SJSA1 (cell line): ENCODE results near the gene CCDC24. TPM values are rescaled to one million over a fixed set of nuclear protein-coding genes. Genes with fewer than 3 reads are reported as not detected.

ENCODE experiments used
- DNase-seq, 2 experiments: peaks; one replicate each; pipeline ENCODE4 v3.0.0-alpha.2; 2015 to 2020; ENCODE audit warnings: low spot score in 2 of 2, low read depth in 1 of 2
- H3K27ac ChIP-seq: fragments of 250-450 bp; sonication (Bioruptor Pico); 2 replicates; pipeline ENCODE4 v1.5.1; 2020; ENCODE audit warnings: mild to moderate bottlenecking, moderate library complexity
- H3K27me3 ChIP-seq: fragments of 250-450 bp; sonication (Bioruptor Pico); replicated peaks from 2 replicates; pipeline ENCODE4 v1.5.1; 2020; ENCODE audit warnings: mild to moderate bottlenecking, moderate library complexity
- H3K36me3 ChIP-seq: fragments of 250-450 bp; sonication (Bioruptor Pico); 2 replicates; pipeline ENCODE4 v1.5.1; 2020; ENCODE audit warnings: mild to moderate bottlenecking
- H3K4me1 ChIP-seq: fragments of 250-450 bp; sonication (Bioruptor Pico); replicated peaks from 2 replicates; pipeline ENCODE4 v1.6.1; 2021; ENCODE audit warnings: mild to moderate bottlenecking
- H3K4me3 ChIP-seq: fragments of 250-450 bp; sonication (Bioruptor Pico); 2 replicates; pipeline ENCODE4 v1.5.1; 2020; ENCODE audit warnings: mild to moderate bottlenecking
- H3K9me3 ChIP-seq: fragments of 250-450 bp; sonication (Bioruptor Pico); replicated peaks from 2 replicates; pipeline ENCODE4 v1.5.1; 2020; ENCODE audit warnings: mild to moderate bottlenecking
- total RNA-seq: library from RNA; depleted of rRNA; stranded (reverse); fragments of >200 nt; shearing (Covaris generic); gene quantifications from 2 replicates; pipeline ENCODE4 v1.2.3, GENCODE V29; 2014

The CCDC24 gene
- total RNA-seq, 1 experiment from 2014 or later, result 4.1 TPM

DNA sequence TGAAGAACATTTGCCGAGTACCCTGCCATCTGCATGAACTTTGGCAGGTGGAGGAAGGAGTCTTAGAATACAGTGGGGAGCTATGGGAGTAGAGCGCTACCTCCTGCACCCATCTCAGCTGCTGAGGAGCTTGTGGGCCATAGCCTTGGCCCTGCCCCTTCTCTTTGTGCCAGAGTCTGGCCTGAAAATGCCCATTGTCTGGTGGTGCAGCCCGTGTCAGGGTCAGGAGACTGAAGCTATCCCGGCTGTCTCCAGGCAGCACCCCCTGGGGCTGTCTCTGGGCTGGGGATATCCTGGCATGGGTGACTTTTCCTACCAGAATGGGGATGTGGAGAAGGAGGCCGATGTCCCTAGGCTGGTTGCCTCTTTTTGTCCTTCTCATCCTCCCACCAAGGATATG, 37.4 kb upstream of the CCDC24 start:
- no peaks in the 10 kb centered on the region for H3K27me3 ChIP-seq
- H3K27ac ChIP-seq, result no peak overlapping the region
- H3K4me1 ChIP-seq, result no peaks in the 10 kb centered on the region
- H3K9me3 ChIP-seq, result no peaks in the 10 kb centered on the region
- H3K4me3 ChIP-seq, result no peak overlapping the region
- no peak for DNase-seq
- peaks cover 41% of the 10 kb centered on the region for H3K36me3 ChIP-seq

DNA sequence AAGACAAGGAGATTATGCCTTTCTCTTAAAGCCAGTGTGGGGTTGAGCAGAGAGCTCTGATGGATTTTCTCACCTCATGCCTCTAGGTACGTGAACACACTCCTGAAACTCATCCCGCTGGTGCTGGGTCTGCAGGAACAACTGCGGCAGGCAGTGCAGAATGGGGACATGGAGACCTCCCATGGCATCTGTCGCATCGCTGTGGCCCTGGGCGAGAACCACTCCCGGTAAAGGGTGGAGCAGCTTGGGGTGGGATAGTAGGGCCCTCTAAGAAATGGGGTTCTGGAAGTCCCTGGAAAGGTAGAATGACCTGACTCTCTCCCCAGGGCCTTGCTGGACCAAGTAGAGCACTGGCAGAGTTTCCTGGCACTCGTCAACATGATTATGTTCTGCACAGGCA, 35.2 kb upstream of the CCDC24 start:
- Histone ChIP-seq H3K4me1 (no peaks in the 10 kb centered on the region), H3K36me3 (peaks cover 46% of the 10 kb centered on the region), H3K9me3 (no peaks in the 10 kb centered on the region), H3K27me3 (no peaks in the 10 kb centered on the region), H3K27ac (no peak overlapping the region), H3K4me3 (no peak overlapping the region)
- no peak for DNase-seq

DNA sequence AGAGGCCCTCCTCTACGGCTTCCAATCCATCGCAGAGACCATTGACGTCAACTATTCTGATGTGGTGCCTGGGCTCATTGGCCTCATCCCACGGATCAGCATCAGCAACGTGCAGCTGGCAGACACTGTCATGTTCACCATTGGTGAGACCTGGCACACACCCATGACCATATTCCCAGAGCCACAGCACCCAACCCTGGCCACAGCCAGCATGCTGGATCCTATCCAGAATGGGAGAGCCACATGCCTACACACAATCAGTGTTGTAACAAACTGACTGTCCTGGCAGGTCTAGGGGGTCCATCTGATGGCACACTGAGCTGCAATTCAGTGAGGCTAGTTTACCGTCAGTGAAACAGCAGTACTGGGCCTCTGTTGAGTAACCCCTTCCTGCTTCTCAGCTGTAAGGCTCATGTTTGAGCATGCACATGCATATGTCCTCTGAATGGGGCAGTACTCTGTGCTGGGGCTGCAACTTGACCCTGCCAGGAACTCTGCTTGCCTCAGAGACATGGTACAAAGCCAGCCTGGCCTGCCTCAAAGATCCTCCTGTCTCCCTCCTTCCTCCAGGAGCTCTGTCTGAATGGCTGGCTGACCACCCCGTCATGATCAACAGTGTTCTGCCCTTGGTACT, 33.9 kb upstream of the CCDC24 start:
- Histone ChIP-seq H3K27ac (no peak overlapping the region), H3K36me3 (peaks cover 40% of the 10 kb centered on the region), H3K4me3 (no peak overlapping the region), H3K4me1 (no peaks in the 10 kb centered on the region), H3K9me3 (no peaks in the 10 kb centered on the region), H3K27me3 (no peaks in the 10 kb centered on the region)
- no peak for DNase-seq

DNA sequence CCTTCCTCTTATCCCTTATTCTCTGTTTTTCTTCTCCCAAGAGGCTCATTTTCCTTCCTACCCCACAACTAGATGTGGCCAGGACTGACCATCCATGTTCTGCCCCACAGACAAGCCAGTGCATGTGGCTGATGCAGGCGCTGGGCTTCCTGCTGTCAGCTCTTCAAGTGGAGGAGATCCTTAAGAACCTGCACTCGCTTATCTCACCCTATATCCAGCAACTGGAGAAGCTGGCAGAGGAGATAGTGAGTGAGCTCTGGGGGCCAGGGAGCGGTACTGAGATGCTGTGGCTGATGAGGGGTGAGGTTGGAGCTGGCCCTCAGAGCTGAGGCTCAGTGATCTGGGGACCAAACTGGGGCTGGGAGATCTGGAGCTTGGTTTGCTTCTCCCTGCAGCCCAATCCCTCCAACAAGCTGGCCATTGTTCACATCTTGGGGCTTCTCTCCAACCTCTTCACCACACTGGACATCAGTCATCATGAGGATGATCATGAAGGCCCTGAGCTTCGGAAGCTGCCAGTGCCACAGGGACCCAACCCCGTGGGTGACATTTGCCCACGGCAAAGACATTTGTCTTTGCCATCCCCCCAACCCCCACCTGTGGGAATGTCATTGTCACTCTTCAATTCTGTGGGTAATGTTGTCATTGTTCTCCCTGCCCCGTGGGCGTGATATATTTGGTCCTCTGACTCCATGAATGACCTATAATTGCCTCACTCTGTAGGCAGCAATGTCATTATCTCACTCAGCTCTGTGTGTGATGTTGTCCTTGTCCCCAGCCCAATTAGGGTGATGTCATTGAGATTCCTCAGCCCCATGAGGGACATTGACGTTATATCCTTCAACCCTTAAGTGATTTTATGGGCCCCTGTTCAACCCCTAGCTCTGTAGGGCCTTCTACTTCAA, 32.8 kb upstream of the CCDC24 start:
- Histone ChIP-seq H3K4me1 (no peaks in the 10 kb centered on the region), H3K9me3 (no peaks in the 10 kb centered on the region), H3K4me3 (no peak overlapping the region), H3K36me3 (peaks cover 40% of the 10 kb centered on the region), H3K27ac (no peak overlapping the region), H3K27me3 (no peaks in the 10 kb centered on the region)
- no peak for DNase-seq

DNA sequence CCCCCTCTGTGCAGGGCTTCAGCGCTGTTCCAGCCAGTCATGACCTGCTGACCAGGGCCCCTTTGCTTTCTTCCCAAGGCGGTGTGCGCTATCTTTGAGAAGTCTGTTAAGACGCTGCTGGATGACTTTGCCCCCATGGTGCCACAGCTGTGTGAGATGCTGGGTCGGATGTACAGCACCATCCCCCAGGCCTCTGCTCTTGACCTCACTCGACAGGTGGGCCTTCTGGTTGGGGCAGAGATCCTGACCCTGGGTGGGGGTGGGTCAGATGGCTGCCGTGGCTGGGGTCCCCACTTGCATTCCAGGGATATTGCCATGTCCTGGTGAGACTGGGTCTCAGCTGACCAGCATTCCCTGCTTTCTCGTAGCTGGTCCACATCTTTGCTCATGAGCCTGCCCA, 30.6 kb upstream of the CCDC24 start:
- Histone ChIP-seq H3K9me3 (no peaks in the 10 kb centered on the region), H3K27me3 (no peaks in the 10 kb centered on the region), H3K4me1 (no peaks in the 10 kb centered on the region), H3K4me3 (no peak overlapping the region), H3K36me3 (peaks cover 40% of the 10 kb centered on the region), H3K27ac (no peak overlapping the region)
- no peak for DNase-seq

GRCh38 chr1:43961692-43962091, 29.7 kb upstream of the CCDC24 start:
- Histone ChIP-seq H3K36me3 (peaks cover 38% of the 10 kb centered on the region), H3K27me3 (no peaks in the 10 kb centered on the region), H3K9me3 (no peaks in the 10 kb centered on the region), H3K4me3 (no peak overlapping the region), H3K27ac (no peak overlapping the region), H3K4me1 (no peaks in the 10 kb centered on the region)
- no peak for DNase-seq

DNA sequence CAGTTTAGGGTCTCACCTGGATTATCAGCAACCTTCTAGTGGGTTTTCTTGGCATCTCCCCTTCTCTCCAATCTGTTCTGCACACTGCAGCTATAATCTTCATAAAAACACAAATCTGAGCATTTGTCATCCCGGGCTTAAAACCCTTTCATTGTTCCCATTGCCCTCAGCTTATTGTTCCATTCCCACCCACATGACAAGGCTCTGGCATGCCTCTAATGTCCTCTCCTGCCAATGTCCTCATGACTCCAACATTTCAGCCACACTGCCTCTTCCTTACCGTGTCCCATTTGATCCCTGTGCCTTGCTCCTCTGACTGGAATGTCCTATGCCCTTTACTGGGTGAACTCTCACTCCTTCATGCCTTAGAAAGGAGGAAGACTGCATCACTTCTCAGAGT, 29.1 kb upstream of the CCDC24 start:
- DNase-seq, result no peak
- Histone ChIP-seq H3K4me3 (no peak overlapping the region), H3K27ac (no peak overlapping the region), H3K36me3 (peaks cover 32% of the 10 kb centered on the region), H3K9me3 (no peaks in the 10 kb centered on the region), H3K4me1 (no peaks in the 10 kb centered on the region), H3K27me3 (no peaks in the 10 kb centered on the region)

GRCh38 chr1:43963006-43963405, 28.4 kb upstream of the CCDC24 start:
- no peak for DNase-seq
- H3K36me3 ChIP-seq, result peaks cover 31% of the 10 kb centered on the region
- no peaks in the 10 kb centered on the region for H3K27me3 ChIP-seq

GRCh38 chr1:43963890-43964289, 27.5 kb upstream of the CCDC24 start:
- H3K4me3 ChIP-seq, result no peak overlapping the region

More at GRCh38 chr1:43963006-43963405, 28.4 kb upstream of the CCDC24 start:
- Histone ChIP-seq H3K27ac (no peak overlapping the region), H3K9me3 (no peaks in the 10 kb centered on the region), H3K4me1 (no peaks in the 10 kb centered on the region), H3K4me3 (no peak overlapping the region)

GRCh38 chr1:43965316-43965715, 26.1 kb upstream of the CCDC24 start:
- no peak for DNase-seq
- H3K36me3 ChIP-seq, result peaks cover 21% of the 10 kb centered on the region
- H3K9me3 ChIP-seq, result no peaks in the 10 kb centered on the region
- H3K4me1 ChIP-seq, result no peaks in the 10 kb centered on the region; the same call in 1 of the 2 replicates
- H3K27me3 ChIP-seq, result no peaks in the 10 kb centered on the region
- no peak overlapping the region for H3K4me3 ChIP-seq
- no peak overlapping the region for H3K27ac ChIP-seq

More at GRCh38 chr1:43963890-43964289, 27.5 kb upstream of the CCDC24 start:
- H3K27ac ChIP-seq, result no peak overlapping the region
- no peaks in the 10 kb centered on the region for H3K9me3 ChIP-seq
- no peak for DNase-seq
- no peaks in the 10 kb centered on the region for H3K27me3 ChIP-seq
- H3K4me1 ChIP-seq, result no peaks in the 10 kb centered on the region
- peaks cover 29% of the 10 kb centered on the region for H3K36me3 ChIP-seq

DNA sequence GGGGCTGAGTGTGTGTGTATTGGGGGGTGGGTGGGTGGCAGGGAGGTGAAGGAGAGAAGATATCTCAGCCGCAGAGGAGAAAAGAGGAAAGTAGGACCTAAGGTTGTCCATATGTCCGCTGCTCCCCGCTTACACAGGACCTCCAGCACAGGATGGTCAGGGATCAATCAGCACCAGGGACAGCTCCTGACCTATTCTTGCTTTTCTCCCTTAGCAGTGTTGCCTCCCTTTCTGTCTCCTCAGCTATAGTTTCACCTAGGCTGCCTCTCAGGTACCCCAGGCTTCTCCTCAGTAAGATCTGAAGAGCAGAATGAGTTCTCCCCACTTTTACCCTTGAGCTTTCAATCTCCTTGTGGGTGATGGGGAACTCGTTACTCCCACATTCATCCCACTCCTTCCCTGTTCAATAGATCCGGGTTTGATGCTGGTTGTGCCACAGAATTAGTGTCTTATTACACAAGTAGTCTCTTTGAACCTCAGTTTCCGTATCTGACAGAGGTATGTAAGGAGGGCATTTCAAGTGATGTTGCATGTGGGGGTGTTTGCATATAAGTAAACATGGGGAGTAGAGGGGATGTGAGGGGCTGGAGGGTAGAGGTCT, 23.0 kb upstream of the CCDC24 start:
- Histone ChIP-seq H3K27me3 (no peaks in the 10 kb centered on the region), H3K4me3 (no peak overlapping the region), H3K4me1 (peaks cover 6% of the 10 kb centered on the region), H3K9me3 (no peaks in the 10 kb centered on the region), H3K27ac (no peak overlapping the region), H3K36me3 (peaks cover 29% of the 10 kb centered on the region)
- DNase-seq, result peak in 1 of 2 experiments; percentile 4

DNA sequence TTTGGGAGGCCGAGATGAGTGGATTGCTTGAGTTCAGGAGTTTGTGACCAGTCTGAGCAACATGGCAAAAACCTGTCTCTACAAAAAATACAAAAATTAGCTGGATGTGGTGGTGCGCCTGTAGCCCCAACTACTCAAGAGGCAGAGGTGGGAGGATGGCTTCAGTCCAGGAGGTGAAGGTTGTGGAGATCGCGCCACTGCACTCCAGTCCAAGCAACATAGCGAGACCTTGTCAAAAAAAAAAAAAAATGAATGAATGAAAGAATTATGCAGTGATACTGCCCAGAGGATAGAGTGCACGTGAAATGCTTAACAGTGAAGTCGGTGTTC, 22.0 kb upstream of the CCDC24 start:
- no peak overlapping the region for H3K4me3 ChIP-seq
- H3K36me3 ChIP-seq, result peaks cover 29% of the 10 kb centered on the region
- peaks cover 11% of the 10 kb centered on the region for H3K4me1 ChIP-seq
- no peak overlapping the region for H3K27ac ChIP-seq
- no peaks in the 10 kb centered on the region for H3K9me3 ChIP-seq
- no peaks in the 10 kb centered on the region for H3K27me3 ChIP-seq
- DNase-seq, result no peak

DNA sequence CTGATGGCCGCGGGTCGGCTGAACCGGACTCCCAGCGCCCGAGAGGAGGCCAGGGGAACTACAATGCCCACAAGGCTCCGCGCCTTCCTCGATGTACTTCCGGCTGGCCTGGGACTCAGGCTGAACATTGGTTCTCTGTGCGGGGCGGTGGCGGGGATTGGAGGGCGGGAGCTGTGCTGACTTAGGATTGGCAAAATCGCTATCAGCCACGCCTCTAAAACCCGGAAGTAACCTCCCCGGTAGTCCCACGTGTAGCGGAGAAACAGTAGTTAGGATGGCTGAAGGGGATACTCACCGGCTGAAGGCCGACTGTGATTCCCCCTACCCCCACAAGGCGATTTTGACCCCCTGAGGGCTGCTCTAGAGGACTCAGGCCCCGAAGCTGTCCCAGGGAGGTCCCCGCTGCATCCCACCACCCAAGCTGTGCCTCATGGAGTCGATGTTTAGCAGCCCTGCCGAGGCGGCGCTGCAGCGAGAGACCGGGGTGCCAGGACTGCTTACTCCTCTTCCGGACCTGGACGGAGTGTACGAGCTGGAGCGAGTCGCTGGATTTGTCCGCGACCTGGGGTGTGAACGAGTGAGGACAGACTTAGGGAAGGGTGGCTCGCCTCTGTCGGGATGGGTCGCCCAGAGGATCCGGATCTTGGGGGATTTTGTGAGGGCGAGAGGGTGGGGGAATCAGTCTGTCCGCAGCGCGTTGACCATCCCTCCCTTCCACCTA, 21.5 kb upstream of the CCDC24 start, which contains the start of gene DPH2:
TSS of gene DPH2 (plus strand) at position 265 of the 721 bp plus-strand sequence. CDS start at position 431, 166 bp downstream.
- Histone ChIP-seq H3K9me3 (no peaks in the 10 kb centered on the region), H3K27me3 (no peaks in the 10 kb centered on the region), H3K4me1 (peaks cover 13% of the 10 kb centered on the region), H3K36me3 (peaks cover 31% of the 10 kb centered on the region), H3K27ac (no peak within 1 kb of the TSS), H3K4me3 (peak within 1 kb of the TSS; percentile 61)
- peak; percentile 83 to 98 for DNase-seq
